ENCODE results near the gene RBBP8NL. TPM values are rescaled to one million over a fixed set of nuclear protein-coding genes. Genes with fewer than 3 reads are reported as not detected.

RBBP8NL gene
- total RNA-seq, 6 experiments from 2014 or later: not detected

DNA sequence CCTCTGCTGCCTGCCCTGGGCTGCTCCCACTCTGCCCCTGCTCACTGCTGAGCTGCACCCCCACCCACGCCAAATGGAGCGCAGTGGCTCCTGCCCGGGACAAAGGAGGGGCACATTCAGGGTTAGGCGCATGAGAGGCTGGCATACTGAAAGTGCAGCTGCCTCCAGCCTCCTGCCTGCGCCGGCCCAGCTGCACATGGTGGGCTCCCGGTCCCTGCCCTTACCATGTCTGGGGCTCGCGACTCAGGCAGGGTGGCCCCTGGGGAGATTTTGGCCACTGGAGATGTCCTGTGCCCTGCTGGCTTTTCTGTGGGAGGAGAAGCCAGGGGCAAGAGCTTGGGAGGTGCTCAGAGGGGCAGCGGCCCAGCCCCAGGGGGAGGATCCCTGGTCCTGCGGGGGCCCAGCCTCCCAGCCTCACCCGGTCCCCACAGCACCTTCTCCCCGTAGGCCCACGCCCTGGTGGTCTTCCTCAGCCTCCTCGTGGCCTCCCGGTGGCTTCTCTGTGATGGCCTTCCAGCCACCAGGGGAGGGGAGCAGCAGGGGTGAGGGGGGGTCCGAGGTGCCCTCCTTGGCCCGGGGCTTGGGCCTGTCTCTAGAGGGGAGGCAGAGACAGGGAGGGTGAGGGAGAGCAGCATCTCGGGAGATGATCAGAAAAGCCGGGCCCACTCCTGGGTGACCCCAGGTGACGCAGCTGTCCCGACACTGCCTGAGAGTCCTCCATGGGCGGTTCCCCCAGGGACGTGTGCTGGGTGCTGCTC lies 11.8 kb downstream of the RBBP8NL start:
- DNase-seq (no peak), ATAC-seq (no peak)
- Histone ChIP-seq H3K36me3 (no peaks in the 10 kb centered on the region), H3K9me3 (no peaks in the 10 kb centered on the region), H3K27ac (no peak overlapping the region), H3K27me3 (no peaks in the 10 kb centered on the region), H3K4me1 (no peaks in the 10 kb centered on the region), H3K4me3 (no peak overlapping the region)
- TF ChIP-seq POLR2A (IDR thresholded peaks at IDR 0.05): no peak
- TF ChIP-seq, protein P1, sequence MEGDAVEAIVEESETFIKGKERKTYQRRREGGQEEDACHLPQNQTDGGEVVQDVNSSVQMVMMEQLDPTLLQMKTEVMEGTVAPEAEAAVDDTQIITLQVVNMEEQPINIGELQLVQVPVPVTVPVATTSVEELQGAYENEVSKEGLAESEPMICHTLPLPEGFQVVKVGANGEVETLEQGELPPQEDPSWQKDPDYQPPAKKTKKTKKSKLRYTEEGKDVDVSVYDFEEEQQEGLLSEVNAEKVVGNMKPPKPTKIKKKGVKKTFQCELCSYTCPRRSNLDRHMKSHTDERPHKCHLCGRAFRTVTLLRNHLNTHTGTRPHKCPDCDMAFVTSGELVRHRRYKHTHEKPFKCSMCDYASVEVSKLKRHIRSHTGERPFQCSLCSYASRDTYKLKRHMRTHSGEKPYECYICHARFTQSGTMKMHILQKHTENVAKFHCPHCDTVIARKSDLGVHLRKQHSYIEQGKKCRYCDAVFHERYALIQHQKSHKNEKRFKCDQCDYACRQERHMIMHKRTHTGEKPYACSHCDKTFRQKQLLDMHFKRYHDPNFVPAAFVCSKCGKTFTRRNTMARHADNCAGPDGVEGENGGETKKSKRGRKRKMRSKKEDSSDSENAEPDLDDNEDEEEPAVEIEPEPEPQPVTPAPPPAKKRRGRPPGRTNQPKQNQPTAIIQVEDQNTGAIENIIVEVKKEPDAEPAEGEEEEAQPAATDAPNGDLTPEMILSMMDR (IDR thresholded peaks at IDR 0.05): no peak
- intact Hi-C loops (cut with DNase I): loop anchor here in 1 of 2 donors (10.0 kb wide), 1 partner anchor 369 kb away; no protein-coding TSS in a partner anchor
- 40% methylated on average over 4 of the region's 24 CpGs for WGBS (ENCODE audit: insufficient coverage, low coverage, low lambda C conversion rate, missing lambda C conversion rate)

DNA sequence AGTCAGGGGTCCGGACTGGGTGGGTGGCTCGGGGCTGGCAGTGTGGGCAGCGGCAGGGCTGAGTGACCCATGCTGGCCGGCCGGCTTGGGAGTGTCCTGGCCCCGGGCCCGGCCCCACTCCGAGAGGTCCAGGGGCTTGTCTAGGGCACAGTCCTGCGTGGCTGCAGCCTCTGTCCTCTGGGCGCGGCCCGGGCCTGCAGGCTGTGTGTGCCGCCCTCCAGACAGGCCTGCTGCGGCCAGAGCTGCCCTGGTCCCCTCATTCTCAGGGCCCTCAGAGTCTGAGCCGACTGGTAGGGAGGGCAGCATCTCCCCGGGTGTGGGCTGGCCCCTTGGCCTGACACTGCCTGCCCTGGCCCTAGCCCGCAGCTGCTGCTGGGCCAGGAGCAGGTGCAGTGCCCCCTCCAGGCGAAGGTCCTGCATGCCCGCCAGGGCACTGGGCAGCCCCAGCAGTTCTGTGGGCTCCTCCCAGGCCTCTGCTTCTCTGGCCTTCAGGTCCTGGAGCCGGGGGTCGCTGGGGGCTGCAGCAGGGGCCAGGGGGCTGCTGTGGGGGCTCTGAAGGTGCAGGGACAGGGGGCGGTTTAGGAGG lies 13.3 kb downstream of the RBBP8NL start:
- TF ChIP-seq POLR2A (IDR thresholded peaks at IDR 0.05): no peak
- TF ChIP-seq, protein P1 (IDR thresholded peaks at IDR 0.05): no peak
- no peaks in the 10 kb centered on the region for H3K27me3 ChIP-seq
- H3K9me3 ChIP-seq: no peaks in the 10 kb centered on the region
- ATAC-seq (no peak), DNase-seq (no peak)
- intact Hi-C loops (cut with DNase I): loop anchor here in 1 of 2 donors (10.0 kb wide), 1 partner anchor 371 kb away; no protein-coding TSS in a partner anchor
- no peaks in the 10 kb centered on the region for H3K36me3 ChIP-seq
- WGBS (ENCODE audit: insufficient coverage, low coverage, low lambda C conversion rate, missing lambda C conversion rate): no CpG with 5 or more reads among the region's 22 CpGs
- no peak overlapping the region for H3K27ac ChIP-seq
- peaks cover 0 to 4% (median 0%) of the 10 kb centered on the region in 4 donors for H3K4me1 ChIP-seq
- H3K4me3 ChIP-seq: no peak overlapping the region

DNA sequence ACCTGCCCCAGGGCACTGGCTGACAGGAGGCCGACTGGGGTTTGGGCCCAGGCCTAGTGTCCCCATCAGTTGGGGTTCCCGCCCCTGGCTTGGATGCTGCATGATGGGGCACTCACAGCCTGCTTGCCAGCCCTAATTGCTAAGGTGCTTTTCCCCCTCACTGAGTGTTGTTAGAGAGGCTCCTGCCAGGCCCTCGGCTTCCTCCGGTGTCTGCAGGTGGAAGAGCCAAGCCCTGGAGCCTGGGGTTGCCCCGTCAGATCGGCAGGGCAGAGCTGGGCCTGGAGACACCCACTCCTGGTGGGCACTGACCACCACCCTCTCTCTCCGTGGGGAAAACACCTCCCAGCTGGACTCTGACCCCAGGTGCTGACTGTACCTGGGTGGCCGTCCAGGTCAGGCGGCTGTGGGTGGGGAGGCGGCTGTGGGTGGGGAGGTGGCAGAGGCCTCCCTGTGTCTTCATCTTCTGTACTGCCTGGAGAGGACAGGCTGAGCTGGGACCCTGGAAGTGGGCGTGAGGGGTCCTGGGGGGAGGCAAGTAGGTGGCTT lies 14.2 kb downstream of the RBBP8NL start:
- H3K27me3 ChIP-seq: no peaks in the 10 kb centered on the region
- no peak overlapping the region for H3K4me3 ChIP-seq
- TF ChIP-seq, protein P1 (IDR thresholded peaks at IDR 0.05): no peak
- no peak for TF ChIP-seq POLR2A (IDR thresholded peaks at IDR 0.05)
- H3K36me3 ChIP-seq: no peaks in the 10 kb centered on the region
- DNase-seq (no peak), ATAC-seq (no peak)
- intact Hi-C loops (cut with DNase I): loop anchor here in 1 of 2 donors (10.0 kb wide), 1 partner anchor 372 kb away; no protein-coding TSS in a partner anchor
- no peak overlapping the region for H3K27ac ChIP-seq
- peaks cover 0 to 4% (median 0%) of the 10 kb centered on the region in 4 donors for H3K4me1 ChIP-seq
- no peaks in the 10 kb centered on the region for H3K9me3 ChIP-seq
- no CpG with 5 or more reads among the region's 11 CpGs for WGBS (ENCODE audit: insufficient coverage, low coverage, low lambda C conversion rate, missing lambda C conversion rate)

DNA sequence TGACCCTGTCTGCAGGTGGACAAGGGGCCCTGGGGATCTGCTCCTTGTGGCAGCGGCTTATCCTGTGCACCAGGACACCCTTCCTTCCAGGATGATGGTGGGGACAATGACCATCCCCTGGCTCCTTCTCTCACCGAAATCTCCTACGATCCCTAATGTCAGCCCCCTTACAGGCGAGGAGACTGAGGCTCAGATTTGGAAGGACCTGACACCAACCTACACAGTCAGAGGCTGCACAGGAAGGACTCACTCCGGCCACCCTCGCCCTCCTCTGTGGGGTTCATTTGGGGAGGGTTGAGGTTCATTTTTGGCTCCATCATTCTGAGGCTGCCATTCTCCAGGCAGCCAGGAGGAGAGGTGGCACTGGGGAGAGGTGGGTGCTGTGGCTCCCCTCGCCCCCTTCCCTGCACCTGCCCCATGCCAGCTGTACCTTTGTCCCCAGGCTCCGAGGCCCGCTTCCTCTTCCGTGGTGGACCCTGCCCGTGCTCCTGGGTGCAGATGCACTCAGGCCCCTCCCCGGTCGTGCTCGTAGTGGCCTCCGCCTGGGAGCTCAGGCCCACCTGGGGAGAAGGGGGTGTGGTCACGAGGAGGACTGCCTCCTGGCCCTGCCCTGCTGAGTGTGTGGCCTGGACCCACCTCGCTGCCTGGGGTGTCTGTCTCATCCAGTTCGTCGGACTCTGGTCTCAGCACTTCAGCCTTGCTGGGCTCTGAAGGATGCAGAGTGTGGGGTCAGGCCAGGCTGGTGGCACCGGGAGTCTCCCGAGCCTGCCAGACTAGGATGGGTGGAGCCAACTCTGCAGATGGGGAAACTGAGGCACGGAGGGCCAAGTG lies 14.9 kb downstream of the RBBP8NL start:
- 71% methylated on average over 8 of the region's 22 CpGs for WGBS (ENCODE audit: insufficient coverage, low coverage, low lambda C conversion rate, missing lambda C conversion rate)
- Histone ChIP-seq H3K4me1 (peaks cover 0 to 7% (median 0%) of the 10 kb centered on the region in 4 donors), H3K27me3 (no peaks in the 10 kb centered on the region), H3K27ac (no peak overlapping the region), H3K4me3 (no peak overlapping the region), H3K9me3 (no peaks in the 10 kb centered on the region), H3K36me3 (no peaks in the 10 kb centered on the region)
- no peak for TF ChIP-seq POLR2A (IDR thresholded peaks at IDR 0.05)
- TF ChIP-seq, protein P1 (IDR thresholded peaks at IDR 0.05): no peak
- ATAC-seq (no peak), DNase-seq (no peak)
- intact Hi-C loops (cut with DNase I): loop anchor here in 1 of 2 donors (10.0 kb wide), 1 partner anchor 372 kb away; no protein-coding TSS in a partner anchor
